ENCODE results near the gene PNPLA2.
A peak's percentile ranks its signal among the peaks of the same experiment; 100 is the strongest.

The PNPLA2 gene, protein sequence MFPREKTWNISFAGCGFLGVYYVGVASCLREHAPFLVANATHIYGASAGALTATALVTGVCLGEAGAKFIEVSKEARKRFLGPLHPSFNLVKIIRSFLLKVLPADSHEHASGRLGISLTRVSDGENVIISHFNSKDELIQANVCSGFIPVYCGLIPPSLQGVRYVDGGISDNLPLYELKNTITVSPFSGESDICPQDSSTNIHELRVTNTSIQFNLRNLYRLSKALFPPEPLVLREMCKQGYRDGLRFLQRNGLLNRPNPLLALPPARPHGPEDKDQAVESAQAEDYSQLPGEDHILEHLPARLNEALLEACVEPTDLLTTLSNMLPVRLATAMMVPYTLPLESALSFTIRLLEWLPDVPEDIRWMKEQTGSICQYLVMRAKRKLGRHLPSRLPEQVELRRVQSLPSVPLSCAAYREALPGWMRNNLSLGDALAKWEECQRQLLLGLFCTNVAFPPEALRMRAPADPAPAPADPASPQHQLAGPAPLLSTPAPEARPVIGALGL

DNA sequence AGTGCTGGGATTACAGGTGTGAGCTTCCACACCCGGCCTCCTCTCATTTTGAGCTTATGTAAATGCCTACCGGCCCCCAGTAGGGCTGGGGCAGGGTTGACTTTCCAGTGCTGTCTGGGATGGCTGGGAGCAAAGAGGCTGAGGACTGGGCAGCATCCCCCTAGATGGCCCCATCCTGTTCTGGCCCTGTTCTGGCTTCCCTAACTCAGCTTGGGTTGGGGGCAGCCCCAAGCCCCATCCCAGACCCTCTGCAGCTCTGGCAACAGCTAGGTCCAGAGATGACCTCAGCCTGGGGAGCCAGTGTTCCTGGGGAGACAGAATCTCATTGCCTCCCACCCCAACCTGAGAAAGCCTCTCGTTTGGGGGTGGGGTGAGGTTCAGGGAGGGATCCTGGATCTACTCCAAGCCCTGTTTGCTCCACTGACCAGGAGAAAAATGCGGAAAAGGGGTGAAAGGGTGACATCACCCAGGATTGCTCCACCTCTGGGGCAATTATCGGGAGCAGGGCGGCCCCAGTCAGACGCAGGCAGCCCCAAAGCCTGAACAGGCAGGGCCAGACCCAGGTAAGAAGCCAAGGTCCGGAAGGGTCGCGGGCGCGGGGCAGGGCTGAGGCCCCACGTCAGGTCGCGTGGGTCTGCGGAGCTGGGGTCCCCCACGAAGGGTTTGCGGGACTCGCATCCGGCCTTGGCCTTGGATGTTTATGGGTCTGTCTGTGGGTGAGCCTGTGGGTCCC, at the start of gene PNPLA2:
Gene PNPLA2 (plus strand): TSS at position 519 of the 733 bp plus-strand sequence. CDS start 805 bp downstream, outside the sequence.
- intact Hi-C loops (cut with DNase I; ENCODE audit: low total_unique reads), result no loop called here

DNA sequence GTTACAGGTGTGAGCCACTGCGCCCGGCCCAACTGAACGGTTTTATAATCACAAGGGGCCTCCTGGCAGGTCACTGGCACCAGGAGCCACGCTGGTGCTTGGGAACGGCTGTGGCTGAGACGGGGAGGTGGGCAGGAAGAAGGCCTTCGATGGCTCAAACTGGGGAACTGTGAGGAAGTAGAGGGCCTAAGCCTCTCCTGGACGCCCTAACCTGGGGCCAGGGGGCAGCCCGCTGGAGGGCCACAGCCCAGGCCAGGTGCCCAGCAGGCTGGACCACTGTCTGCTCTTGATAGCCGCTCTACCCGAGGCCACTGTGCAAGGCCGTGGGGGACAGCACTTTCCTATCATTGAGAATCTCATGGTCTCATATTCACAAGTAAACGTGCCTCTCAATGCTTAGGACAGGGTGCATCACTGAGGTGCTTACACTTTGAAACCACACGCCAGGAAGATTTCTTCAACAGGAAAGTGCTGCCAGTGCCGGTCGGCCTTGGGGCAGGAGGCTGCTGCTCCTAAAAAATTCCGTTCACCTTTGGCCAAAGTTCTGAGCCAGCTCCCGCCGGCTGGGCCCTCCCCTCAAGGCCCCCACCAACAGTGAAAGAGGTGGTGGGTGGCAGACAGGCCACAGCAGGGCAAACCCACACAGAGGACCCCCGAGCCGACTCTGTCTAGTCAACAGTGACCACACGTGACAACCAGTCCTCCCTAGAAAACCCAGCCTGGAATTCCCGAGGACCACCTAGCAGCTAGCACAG, 48.6 kb upstream of the PNPLA2 start:
- intact Hi-C loops (cut with DNase I; ENCODE audit: low total_unique reads), result no loop called here
- H3K27ac ChIP-seq, result no peak overlapping the region
- H3K27me3 ChIP-seq, result no peaks in the 10 kb centered on the region
- no peak for DNase-seq
- H3K4me1 ChIP-seq, result peaks cover 0 to 22% (median 4%) of the 10 kb centered on the region in 4 donors
- peaks cover 6 to 96% (median 59%) of the 10 kb centered on the region in 3 donors for H3K36me3 ChIP-seq
- TF ChIP-seq, protein P1, sequence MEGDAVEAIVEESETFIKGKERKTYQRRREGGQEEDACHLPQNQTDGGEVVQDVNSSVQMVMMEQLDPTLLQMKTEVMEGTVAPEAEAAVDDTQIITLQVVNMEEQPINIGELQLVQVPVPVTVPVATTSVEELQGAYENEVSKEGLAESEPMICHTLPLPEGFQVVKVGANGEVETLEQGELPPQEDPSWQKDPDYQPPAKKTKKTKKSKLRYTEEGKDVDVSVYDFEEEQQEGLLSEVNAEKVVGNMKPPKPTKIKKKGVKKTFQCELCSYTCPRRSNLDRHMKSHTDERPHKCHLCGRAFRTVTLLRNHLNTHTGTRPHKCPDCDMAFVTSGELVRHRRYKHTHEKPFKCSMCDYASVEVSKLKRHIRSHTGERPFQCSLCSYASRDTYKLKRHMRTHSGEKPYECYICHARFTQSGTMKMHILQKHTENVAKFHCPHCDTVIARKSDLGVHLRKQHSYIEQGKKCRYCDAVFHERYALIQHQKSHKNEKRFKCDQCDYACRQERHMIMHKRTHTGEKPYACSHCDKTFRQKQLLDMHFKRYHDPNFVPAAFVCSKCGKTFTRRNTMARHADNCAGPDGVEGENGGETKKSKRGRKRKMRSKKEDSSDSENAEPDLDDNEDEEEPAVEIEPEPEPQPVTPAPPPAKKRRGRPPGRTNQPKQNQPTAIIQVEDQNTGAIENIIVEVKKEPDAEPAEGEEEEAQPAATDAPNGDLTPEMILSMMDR (IDR thresholded peaks at IDR 0.05), result no peak
- H3K9me3 ChIP-seq, result no peaks in the 10 kb centered on the region
- H3K4me3 ChIP-seq, result no peak overlapping the region

More for the DNA sequence above, at the start of gene PNPLA2:
- peak in 1 of 2 donors; percentile 63 for DNase-seq
- Histone ChIP-seq H3K4me3 (peak within 1 kb of the TSS; percentile 88 to 97), H3K36me3 (peaks cover 22 to 33% (median 27%) of the 10 kb centered on the region in 3 donors), H3K27ac (peak within 1 kb of the TSS; percentile 97 to 100), H3K9me3 (no peaks in the 10 kb centered on the region), H3K27me3 (no peaks in the 10 kb centered on the region), H3K4me1 (peaks cover 5 to 40% (median 28%) of the 10 kb centered on the region in 4 donors)
- TF ChIP-seq, protein P1 (IDR thresholded peaks at IDR 0.05), result no peak

DNA sequence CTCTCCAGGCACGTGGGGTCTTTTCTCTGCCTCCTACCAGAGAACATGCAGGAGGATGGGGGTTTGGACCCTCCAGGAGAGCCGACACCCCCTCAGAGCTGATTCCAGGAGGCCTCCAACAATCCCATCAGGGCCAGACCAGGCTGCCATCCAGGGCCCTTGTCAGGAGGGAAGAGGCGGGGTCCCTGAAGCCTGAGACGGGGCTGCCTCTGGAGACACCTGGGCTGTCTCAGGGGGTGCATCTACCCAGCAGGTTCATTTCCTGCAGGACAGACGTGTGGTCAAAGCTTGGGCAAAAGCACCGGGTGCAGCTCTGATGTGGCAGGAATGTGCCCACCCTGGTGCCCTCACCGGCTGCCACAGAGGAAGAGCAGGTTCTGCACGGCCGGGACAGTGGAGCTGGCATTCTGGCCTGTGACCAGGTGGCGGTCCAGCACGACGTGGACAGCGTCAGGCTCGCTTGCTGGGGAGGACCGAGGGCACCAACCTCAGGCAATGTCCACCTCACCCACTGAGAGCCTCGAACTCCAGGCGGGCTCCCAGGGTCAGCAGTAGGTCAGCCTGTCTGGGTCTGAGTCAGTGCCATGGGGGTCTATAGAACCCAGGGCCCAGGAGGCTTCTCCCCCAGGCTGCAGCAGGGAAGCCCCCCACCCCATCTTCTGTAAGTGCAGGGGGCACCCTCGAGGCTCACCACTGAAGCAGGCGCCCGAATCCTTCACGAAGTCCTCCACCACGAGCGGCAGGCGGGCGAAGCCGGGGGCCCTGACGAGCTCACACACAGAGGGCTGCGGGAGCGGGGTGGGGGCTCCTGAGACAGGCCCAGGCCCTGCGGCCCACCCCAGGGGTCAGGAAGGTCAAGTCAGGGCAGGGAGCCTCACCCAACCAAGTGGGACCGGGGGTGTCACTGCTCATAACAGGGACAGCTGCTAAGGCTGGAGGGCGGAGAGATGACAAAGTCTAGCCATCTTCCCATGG, 47.8 kb upstream of the PNPLA2 start:
- H3K27ac ChIP-seq, result no peak overlapping the region
- TF ChIP-seq, protein P1 (IDR thresholded peaks at IDR 0.05), result no peak
- peaks cover 6 to 88% (median 52%) of the 10 kb centered on the region in 3 donors for H3K36me3 ChIP-seq
- no peaks in the 10 kb centered on the region for H3K27me3 ChIP-seq
- H3K4me1 ChIP-seq, result peaks cover 0 to 30% (median 12%) of the 10 kb centered on the region in 4 donors
- no peaks in the 10 kb centered on the region for H3K9me3 ChIP-seq
- no peak for DNase-seq
- H3K4me3 ChIP-seq, result no peak overlapping the region
- intact Hi-C loops (cut with DNase I; ENCODE audit: low total_unique reads), result no loop called here

DNA sequence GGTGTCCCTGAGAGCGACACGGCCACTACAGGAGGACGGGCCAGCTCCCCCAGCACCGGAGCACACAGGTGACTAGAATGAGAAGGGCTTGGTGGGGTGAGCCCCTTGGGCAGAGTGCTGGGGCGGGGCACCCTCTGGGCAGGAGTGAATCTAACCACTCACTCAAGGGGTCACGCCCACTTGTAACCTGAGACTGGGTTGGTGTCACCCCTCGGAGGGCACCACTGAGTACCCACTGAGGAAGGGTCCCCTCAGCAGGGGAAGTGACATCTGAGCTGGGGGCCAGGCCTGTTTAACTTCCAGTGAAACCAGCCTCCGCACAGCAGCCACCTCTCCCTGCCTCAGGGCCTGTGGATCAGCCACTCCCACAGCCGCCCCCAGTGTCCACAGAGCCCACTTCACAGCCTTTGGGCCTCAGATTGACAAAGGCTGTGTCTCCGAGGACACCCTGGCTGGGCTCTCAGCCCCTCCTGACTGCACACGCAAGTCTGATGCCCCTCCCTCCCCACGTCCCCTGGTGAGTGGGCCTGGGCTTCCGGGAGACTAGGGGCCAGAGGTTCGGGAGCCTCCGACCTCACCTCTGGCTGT, 47.0 kb upstream of the PNPLA2 start:
- TF ChIP-seq, protein P1 (IDR thresholded peaks at IDR 0.05), result no peak
- Histone ChIP-seq H3K27me3 (no peaks in the 10 kb centered on the region), H3K4me3 (no peak overlapping the region), H3K36me3 (peaks cover 6 to 80% (median 44%) of the 10 kb centered on the region in 3 donors), H3K9me3 (no peaks in the 10 kb centered on the region), H3K4me1 (peaks cover 0 to 38% (median 20%) of the 10 kb centered on the region in 4 donors), H3K27ac (no peak overlapping the region)
- intact Hi-C loops (cut with DNase I; ENCODE audit: low total_unique reads), result no loop called here
- DNase-seq, result no peak

Data from tibial artery (tissue), 4 donors.